A549 (cell line): ENCODE measurements around the gene TIMM17A.

ENCODE experiments used
- BHLHE40 ChIP-seq: IDR thresholded peaks from 2 replicates; pipeline ENCODE4 v1.6.1; 2012; ENCODE audit warnings: low read depth, low read length, inconsistent platforms
- CBX8 ChIP-seq: fragments of 200-600 bp; sonication (generic); IDR thresholded peaks from 2 replicates; pipeline ENCODE4 v1.6.1; 2016
- HDAC2 ChIP-seq: fragments of 200-600 bp; sonication (generic); IDR thresholded peaks from 2 replicates; pipeline ENCODE4 v1.6.1; 2016
- MAFK ChIP-seq: fragments of 450-650 bp; IDR thresholded peaks from 2 replicates; pipeline ENCODE4 v1.6.1; 2014; ENCODE audit not compliant: partially characterized antibody
- MYC ChIP-seq: IDR thresholded peaks from 2 replicates; pipeline ENCODE4 v1.6.1; 2012; ENCODE audit warnings: mild to moderate bottlenecking, inconsistent platforms, low read length, improper control_type of control experiment, borderline replicate concordance
- POLR2A ChIP-seq: IDR thresholded peaks from 2 replicates; pipeline ENCODE4 v1.6.1; 2012; ENCODE audit warnings: mild to moderate bottlenecking, low read length
- SMC3 ChIP-seq: fragments of >200 bp; sonication (Bioruptor Twin); formaldehyde crosslinking; IDR thresholded peaks from 3 replicates; pipeline ENCODE4 v1.6.1; 2018; ENCODE audit warnings: inconsistent platforms
- TFCP2L1 ChIP-seq: fragments of 250-450 bp; sonication (Bioruptor Pico); IDR thresholded peaks from 2 replicates; pipeline ENCODE4 v1.5.0; 2021; ENCODE audit warnings: mild to moderate bottlenecking
- TF ChIP-seq, protein P1 (sequence below): fragments of >200 bp; sonication (Bioruptor Twin); formaldehyde crosslinking; IDR thresholded peaks from 3 replicates; pipeline ENCODE4 v1.5.1; 2016
- TF ChIP-seq, protein P2 (sequence below): fragments of 450-650 bp; IDR thresholded peaks from 2 replicates; pipeline ENCODE4 v1.6.1; 2014; ENCODE audit warnings: antibody characterized with exemption
- TF ChIP-seq, protein P3 (sequence below): fragments of 200-600 bp; sonication (generic); IDR thresholded peaks from 2 replicates; pipeline ENCODE4 v1.6.1; 2016; ENCODE audit warnings: antibody characterized with exemption, mild to moderate bottlenecking, moderate library complexity
- TF ChIP-seq, protein P4 (sequence below): fragments of 250-450 bp; sonication (Bioruptor Pico); IDR thresholded peaks from 2 replicates; pipeline ENCODE4 v1.5.0; 2020; ENCODE audit warnings: low read depth, mild to moderate bottlenecking, moderate library complexity

DNA sequence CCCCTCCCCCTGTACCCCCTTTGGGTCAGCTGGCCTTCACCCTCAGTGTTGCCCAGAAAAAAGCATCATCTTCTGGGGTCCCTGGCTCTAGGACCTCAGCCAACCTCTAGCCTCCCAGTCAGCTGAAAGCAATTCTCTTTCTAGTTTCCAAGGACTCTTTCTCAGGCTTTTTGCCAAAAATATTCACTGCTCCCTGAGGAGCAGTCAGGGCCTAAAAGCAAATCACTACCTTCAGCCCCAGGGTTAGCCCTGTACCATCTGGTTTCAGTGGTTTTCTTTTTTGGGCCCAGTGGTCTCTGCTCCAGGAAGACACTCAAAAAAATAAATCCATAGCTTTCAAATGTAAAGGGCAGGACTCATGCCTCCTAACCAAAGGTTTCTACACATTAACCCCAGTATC lies 5.8 kb upstream of the TIMM17A start:
- TF ChIP-seq, protein P1, sequence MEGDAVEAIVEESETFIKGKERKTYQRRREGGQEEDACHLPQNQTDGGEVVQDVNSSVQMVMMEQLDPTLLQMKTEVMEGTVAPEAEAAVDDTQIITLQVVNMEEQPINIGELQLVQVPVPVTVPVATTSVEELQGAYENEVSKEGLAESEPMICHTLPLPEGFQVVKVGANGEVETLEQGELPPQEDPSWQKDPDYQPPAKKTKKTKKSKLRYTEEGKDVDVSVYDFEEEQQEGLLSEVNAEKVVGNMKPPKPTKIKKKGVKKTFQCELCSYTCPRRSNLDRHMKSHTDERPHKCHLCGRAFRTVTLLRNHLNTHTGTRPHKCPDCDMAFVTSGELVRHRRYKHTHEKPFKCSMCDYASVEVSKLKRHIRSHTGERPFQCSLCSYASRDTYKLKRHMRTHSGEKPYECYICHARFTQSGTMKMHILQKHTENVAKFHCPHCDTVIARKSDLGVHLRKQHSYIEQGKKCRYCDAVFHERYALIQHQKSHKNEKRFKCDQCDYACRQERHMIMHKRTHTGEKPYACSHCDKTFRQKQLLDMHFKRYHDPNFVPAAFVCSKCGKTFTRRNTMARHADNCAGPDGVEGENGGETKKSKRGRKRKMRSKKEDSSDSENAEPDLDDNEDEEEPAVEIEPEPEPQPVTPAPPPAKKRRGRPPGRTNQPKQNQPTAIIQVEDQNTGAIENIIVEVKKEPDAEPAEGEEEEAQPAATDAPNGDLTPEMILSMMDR = no peak
- TF ChIP-seq SMC3 = no peak
- TF ChIP-seq, protein P2, sequence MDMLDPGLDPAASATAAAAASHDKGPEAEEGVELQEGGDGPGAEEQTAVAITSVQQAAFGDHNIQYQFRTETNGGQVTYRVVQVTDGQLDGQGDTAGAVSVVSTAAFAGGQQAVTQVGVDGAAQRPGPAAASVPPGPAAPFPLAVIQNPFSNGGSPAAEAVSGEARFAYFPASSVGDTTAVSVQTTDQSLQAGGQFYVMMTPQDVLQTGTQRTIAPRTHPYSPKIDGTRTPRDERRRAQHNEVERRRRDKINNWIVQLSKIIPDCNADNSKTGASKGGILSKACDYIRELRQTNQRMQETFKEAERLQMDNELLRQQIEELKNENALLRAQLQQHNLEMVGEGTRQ = no peak
- no peak for TF ChIP-seq MYC
- TF ChIP-seq, protein P3, sequence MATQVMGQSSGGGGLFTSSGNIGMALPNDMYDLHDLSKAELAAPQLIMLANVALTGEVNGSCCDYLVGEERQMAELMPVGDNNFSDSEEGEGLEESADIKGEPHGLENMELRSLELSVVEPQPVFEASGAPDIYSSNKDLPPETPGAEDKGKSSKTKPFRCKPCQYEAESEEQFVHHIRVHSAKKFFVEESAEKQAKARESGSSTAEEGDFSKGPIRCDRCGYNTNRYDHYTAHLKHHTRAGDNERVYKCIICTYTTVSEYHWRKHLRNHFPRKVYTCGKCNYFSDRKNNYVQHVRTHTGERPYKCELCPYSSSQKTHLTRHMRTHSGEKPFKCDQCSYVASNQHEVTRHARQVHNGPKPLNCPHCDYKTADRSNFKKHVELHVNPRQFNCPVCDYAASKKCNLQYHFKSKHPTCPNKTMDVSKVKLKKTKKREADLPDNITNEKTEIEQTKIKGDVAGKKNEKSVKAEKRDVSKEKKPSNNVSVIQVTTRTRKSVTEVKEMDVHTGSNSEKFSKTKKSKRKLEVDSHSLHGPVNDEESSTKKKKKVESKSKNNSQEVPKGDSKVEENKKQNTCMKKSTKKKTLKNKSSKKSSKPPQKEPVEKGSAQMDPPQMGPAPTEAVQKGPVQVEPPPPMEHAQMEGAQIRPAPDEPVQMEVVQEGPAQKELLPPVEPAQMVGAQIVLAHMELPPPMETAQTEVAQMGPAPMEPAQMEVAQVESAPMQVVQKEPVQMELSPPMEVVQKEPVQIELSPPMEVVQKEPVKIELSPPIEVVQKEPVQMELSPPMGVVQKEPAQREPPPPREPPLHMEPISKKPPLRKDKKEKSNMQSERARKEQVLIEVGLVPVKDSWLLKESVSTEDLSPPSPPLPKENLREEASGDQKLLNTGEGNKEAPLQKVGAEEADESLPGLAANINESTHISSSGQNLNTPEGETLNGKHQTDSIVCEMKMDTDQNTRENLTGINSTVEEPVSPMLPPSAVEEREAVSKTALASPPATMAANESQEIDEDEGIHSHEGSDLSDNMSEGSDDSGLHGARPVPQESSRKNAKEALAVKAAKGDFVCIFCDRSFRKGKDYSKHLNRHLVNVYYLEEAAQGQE = no peak
- no peak for TF ChIP-seq POLR2A
- TF ChIP-seq TFCP2L1 = no peak
- no peak for TF ChIP-seq MAFK
- no peak for TF ChIP-seq BHLHE40
- no peak for TF ChIP-seq CBX8
- no peak for TF ChIP-seq HDAC2
- TF ChIP-seq, protein P4, sequence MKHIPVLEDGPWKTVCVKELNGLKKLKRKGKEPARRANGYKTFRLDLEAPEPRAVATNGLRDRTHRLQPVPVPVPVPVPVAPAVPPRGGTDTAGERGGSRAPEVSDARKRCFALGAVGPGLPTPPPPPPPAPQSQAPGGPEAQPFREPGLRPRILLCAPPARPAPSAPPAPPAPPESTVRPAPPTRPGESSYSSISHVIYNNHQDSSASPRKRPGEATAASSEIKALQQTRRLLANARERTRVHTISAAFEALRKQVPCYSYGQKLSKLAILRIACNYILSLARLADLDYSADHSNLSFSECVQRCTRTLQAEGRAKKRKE = no peak
